GM23248 (cell line): ENCODE results near the gene CD9.

Experiments
- EZH2 ChIP-seq: fragments of 200-600 bp; sonication (generic); IDR thresholded peaks from 2 replicates; pipeline ENCODE4 v1.6.1; 2018; ENCODE audit warnings: antibody characterized with exemption, mild to moderate bottlenecking; ENCODE audit not compliant: insufficient read depth, poor library complexity, severe bottlenecking
- EZH2phosphoT487 ChIP-seq: fragments of 200-600 bp; sonication (generic); IDR thresholded peaks from 2 replicates; pipeline ENCODE4 v1.6.1; 2018; ENCODE audit warnings: antibody characterized with exemption, moderate library complexity, mild to moderate bottlenecking, low read depth; ENCODE audit not compliant: insufficient read depth

DNA sequence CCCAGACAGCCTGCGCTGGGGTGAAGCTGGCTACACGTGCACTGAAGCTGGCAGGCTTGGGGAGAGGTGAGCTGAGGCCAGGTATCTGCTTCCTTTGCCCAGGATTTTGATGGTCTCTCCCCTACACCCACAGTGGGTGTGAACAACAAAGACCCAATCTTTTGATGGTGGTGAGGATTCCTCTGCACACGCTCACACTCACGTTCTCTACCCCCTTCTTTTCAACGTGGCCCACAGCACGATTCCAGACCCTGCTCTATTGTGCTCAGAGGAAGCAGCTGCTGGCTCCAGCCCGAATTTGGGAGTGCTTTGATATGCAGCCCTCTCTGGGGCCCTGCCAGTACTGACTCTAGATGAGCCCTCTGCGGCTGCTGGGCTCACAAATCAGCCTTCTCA, 4.9 kb downstream of the CD9 start:
- TF ChIP-seq EZH2phosphoT487, result no peak
- no peak for TF ChIP-seq EZH2
